Activated T-cell treated with anti-CD3 and anti-CD28 coated beads for 24 hours (primary cell): Measurements from ENCODE around the gene TNS1.

Source experiments
- DNase-seq: peaks from one replicate; pipeline ENCODE4 v3.0.0-alpha.2; 2020; ENCODE audit warnings: low read depth

TNS1 gene

DNA sequence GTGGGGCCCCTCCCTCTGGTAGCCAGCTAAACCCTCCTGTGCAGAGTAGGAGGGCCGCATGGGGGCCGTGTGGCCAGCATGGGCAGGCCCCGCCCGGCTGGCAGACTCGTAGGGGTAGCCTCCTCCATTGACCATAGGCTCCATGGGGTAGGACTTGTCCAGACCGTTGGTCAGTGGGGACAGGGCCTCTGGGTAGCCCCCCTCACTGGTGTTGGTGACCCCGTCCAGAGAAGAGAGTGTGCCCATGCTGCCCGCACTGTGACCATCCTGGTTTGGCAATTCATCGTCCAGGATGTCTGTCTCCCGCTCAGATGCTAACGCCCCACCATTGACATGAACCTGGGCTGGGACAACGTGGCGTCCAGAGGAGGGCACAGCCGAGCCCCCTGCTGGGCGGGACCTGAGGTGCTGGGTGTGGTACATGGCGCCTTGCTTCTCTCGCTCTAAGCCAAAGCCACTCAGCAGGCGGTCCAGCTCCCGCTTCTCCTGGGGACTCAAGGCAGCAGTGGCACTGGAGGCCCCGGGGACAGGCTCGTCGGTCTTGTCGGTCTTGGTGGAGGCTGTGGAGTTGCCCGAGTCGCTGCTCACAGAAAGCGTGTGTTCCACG lies 154.3 kb downstream of the TNS1 start:
- no peak for DNase-seq

DNA sequence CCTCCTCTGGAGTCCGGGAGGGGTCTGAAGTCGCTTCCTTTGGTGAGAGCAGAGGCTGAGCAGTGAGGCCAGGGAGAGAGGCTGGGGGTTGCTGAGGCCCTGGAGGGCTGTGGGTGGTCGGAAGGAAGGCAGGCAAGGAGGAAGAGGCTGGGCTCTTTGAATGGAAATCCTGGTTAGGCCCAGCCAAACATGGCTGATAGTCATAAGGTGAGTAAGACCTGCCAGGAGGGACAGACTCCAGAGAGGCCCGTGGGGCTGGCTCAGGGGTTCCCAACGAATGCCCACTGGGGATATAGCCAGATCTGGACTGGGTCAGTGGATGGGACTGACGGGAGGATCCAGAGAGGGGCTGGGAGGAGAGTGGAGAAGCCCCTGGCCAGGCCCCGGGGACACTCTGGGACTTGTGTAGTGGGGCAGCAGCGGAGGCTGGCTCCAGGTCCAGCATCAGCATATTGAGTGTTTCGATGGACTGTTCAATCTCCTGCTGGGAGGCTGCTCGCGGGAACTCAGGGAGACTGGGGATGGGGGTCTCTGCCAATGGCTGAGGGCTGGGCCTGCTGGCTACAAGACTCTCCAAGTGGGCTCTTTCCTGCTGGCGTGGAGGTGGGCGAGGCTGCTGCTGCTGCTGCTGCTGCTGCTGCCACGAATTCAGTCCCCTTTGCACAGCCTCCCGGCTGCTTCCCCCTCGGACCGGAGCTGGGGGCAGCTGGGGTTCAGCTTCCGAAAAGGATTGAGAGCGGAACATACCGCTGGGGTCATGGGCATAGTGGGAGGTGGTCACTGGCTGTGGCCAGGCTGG lies 155.0 kb downstream of the TNS1 start:
- DNase-seq: no peak

DNA sequence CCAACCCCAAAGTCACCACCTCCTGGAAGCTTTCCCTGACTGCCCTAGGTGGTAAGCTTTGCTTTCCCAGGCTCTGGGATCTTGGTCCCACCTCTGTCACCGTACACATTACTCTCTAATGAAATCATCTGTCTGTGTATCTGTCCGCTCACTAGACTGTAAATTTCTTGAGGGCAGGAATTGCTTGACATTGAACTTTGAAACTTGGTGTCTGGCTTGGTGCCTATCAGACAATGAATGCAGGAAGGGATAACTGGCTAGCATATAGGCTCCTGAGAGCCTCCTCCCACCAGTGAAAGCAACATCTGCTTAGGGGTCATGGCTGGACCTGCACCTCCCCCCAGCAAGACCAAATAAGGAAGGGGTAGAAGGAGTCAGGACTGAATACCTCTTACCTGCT lies 155.7 kb downstream of the TNS1 start:
- DNase-seq: no peak

DNA sequence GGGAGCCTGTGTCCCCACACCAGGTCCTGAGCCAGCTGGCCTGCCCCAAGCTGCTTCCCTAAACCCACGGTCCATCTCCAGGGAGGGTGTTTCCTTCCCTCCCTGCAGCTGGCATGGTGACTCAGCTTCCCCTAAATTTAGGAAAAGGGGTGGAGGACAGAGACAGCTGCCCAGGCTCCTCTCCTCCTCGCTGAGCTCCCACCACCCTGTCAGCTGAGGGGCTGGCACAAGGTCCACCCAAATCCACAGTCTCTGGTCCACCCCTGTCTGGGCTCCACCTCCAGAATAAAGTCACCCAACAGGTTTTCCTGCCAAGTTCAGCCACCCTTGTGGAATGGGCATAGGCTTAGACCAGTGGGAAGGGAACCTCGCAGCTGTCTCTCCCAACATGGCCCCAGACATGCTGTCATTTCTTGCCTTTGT lies 156.5 kb downstream of the TNS1 start:
- no peak for DNase-seq

DNA sequence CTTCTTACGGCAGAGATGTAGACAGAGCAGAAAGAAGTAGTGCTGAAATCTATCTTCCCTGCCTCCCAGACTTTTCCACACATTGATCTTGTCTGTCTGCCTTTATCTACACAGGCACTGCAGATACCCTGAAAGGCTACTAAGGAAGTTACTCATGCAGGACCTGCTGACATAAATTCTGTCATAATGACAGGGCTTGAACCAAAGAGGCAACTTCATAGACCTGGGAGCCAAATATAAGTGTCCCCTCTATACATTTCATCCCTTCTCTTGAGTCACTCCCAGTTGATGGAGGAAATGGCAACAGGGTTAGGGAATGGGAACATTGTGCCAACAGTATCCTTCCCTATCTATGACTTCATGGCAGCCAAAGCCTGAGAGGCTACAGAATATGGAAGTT lies 157.5 kb downstream of the TNS1 start:
- no peak for DNase-seq

DNA sequence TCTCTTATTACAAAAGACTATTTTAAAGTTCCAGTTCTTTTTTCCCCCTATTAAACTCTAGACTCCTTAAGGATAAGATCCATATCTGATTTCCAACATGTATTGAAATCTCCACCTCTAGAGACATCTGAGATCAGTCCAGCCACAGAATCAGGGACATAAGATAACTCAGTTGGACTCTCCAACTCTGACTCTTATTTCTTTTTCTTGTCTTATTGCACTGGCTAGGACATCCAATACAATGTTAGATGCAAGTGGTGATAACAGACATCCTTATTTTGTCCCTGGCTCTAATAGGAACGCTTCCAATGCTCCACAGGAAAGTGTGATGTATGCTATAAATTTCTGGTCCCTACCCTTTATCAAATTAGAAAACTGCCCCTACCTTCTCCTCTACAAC lies 158.1 kb downstream of the TNS1 start:
- DNase-seq: no peak

DNA sequence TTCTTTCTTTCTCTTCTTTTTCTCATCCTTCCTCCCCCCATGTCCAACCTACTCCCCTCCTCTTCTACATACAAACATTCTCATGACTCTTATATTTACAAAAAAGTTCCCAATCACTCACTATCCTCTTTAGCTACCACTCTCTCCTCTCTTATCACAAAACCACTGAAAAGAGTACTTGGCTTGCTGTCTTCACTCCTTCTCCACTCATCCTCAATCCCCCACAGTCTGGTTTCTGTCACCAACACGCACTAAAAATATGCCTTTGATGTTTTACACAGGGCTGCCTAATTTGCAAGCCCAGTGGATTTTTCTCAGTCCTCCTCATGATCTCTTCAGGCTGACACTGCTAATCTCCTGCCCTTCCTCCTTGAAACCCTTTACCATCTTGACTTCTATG lies 159.5 kb downstream of the TNS1 start:
- DNase-seq: no peak

DNA sequence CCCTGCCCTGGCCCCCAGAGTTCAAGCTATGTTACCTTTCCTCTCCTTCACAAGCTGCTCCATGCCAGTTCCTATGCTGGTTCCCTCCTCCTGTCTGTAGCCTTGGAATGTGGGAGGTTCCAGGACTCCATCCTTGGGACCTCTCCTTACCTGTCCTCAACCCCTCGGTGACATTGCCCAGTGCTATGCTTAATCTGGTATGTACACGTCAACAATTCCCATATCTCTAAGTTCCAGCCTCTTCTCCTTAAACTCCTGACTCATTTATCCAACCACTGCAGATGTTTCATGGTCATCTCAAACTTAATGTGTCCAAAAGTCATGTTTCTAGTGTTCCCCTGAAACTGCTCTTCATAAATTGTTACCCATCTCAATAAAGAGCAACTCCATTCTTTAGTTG lies 160.8 kb downstream of the TNS1 start:
- no peak for DNase-seq

DNA sequence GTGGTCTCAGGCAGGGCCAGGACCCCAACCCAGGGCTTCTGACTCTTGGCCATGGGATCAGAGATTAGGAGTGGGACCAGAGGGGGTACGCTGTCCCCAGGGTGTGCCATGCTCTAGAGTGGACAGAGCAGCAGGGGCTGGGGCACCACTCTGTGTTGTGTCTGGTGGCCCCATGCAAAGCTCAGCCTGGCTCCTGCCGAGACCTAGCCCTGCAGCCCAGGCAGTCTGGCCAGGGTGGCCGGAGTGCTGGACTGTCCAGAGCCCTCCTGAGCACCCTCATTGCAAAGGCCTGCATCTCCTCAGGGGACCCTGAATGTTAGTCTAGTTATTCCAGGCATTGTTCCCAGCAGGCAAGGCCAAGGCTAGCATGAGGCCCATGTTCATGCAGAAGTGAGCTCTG lies 162.3 kb downstream of the TNS1 start:
- no peak for DNase-seq

DNA sequence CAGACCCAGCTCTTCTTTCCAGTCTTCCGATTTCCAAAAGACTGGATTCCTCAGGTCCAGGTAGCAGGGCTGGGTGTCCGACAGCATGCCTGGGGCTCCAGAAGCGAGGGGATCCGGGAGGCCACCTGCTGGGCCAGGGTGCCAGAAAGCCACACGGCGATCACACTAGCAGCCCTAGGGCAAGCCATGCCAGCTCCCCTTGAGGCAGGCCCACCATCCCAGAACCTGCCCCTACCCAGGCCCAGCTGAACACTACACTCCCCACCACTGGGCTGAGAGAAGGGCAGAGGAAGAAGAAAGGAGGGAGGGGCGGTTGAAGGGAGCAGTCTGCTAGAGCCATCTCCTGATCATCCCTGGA lies 163.1 kb downstream of the TNS1 start:
- DNase-seq: no peak

DNA sequence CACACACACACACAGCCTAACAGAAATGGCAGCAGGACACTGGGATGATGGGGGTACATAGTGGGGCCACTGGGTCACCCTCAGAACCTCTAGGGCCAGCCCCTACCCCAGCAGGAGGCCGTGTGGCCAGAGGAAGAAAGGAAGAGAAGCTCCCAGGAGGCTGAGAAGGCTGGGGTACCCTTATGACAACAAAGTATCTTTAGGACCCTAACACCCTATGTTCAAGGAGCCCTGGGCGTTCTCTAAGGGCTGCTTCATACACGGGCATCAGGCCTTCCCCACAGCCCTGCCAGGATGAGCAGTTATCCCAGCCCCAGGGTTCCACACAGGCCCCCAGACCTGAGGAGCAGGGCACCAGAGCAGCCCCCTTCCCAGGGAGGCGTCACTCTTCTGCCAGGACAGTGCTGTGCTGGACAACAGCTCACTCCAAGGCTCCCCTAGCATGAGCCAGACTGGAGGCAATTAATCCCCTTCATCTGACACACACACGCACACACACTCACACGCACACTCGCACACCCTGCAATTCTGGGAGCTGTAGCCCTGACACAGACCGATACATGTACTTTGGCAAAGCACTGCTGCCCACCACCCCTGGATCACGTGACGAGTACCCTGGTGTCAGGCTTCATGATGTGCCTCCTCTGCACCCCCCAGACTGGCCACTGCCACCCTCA lies 163.6 kb downstream of the TNS1 start:
- DNase-seq: no peak

DNA sequence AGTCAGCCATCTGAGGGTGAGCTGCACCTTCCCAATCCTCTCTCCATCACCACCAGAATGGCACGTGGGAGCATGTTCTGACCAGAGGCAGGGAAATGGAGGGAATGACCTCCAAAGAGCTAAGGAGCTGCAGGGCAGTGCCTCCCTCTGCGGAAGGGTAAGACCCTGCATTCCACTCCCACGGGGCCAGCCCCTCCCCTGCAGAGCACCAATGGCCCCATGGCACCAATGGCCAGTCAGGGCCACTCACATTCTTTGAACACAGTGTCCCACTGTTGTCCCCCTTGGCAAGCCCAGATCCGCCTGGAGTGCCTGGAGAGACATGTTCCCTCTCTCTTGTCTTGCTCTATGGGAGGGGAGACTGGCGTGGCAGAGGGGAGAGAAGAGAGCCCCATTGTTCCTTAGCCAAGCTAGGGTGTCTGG lies 164.4 kb downstream of the TNS1 start:
- DNase-seq: no peak

DNA sequence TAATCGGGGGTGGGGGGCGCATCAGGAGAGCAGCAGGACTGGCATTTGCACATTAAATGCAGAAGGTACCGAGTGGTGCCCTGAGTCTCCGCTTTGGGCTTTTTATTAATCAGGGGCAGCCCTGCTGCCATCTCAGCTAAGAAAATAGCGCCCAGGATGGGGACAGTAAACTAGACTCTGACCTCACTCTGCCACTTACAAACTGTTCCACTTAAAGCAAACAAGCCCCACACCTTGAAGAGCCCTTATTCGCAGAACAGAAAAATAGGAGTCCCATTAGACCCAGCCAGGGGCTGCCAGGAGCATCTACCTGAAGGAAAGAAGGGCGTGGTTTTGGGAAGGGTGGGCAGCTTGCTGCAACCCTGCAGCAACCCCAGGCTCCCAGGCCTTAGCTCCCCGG lies 165.3 kb downstream of the TNS1 start:
- no peak for DNase-seq

DNA sequence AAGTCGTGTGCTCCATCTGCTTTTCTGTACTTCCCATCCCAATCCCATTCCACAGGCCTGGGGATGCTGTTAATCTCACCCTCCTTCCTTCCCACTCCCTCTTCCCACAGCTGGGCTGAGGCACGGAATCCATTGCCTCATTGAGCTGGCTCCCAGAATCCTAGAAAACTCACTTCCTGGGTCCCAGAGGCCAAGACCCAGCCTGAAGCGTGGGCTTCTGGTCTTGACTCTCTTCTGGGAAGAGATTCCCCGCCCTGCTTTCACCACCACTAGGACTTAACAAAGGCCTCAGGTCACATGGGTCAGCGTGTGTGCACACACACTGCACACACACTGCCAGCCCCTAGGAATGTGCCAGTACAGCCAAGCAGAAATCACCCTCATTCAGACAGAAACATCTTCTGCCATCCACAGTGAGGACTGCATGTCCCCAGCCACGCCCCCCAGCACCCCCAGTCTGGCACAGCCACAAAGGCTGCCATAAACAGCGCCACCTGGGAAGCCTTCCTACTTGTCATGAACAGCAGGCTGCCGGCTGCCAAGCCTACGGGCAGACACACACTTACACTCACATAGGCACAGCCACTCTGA lies 165.8 kb downstream of the TNS1 start:
- DNase-seq: no peak

DNA sequence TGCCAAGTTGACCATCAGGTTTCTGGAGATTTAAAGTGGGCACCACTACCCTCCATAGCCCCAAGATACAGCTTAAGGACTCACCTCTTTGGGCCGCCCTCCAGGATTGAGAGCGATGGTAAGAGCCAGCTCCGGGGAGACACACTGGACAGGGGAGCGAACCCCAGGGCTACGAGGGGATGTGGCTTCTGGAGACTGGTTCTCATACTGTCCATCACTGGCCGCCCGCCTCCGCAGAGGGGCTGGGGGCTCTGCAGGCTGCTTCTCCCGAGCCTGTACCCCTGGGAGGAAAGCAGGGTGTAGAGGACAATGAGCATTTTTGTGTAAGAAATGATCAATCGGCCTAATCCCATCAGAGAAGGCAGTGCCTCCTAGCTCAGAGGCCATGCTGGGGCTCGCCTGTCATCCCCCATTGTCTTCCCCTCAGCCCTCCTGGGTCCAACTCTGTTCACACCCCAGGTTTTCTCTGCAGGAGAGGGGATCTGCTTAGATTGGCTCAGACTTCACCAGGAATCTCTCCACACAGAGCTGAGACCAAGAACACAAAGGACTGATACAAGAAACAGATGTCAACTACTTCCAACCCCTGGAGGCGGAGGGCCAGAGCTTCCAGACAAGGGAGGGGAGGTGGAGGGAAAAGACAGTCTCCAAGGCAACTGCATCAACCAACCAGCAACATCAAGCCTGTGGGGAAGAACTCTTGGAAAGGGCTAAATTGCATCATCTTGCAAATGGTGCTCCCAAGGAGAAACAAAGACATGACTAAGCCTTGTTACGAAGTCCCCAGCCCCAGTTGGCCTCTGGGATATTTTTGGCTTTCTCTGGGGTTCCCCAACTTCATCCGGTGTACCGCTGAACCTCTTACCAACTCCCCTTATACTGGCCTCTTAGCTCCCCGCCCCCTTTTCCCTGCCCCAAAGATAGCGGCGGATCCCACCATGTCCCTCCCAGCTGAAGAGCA lies 166.6 kb downstream of the TNS1 start:
- no peak for DNase-seq

DNA sequence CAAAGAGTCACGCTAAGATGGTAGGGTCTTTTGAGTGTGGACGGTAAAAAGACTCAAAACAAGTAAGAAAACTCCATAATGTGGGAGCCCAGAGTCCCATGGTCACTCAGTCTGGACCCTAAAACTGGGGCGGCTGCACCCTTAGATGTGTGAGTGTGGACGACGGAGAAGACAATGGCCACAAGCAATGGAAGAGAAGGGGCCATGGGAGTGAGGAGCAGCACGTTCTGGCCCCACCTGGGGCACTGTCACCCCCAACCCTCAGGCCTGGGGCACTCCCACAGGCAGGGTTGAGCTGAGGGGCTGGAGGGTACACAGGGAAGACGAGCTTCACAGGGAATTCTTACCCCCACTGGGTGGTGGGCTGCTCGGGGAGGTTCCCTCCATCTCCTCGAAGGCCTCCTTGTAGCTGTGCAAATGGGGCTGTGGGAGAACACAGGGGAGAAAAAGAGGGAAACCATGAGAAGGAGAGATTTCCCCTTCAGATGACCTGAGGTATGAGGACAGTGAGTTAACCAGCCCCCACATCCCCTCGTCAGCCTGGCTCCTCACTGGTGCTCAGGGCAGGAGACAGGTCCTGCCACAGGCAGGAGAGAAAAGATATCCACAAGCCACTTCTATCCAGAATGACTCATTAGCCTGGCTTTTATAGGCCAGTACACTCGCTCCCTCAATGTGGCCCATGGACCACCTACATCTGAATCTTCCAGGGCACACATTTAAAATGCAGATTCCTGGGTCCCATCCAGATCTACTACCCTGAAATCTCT lies 167.9 kb downstream of the TNS1 start:
- no peak for DNase-seq

DNA sequence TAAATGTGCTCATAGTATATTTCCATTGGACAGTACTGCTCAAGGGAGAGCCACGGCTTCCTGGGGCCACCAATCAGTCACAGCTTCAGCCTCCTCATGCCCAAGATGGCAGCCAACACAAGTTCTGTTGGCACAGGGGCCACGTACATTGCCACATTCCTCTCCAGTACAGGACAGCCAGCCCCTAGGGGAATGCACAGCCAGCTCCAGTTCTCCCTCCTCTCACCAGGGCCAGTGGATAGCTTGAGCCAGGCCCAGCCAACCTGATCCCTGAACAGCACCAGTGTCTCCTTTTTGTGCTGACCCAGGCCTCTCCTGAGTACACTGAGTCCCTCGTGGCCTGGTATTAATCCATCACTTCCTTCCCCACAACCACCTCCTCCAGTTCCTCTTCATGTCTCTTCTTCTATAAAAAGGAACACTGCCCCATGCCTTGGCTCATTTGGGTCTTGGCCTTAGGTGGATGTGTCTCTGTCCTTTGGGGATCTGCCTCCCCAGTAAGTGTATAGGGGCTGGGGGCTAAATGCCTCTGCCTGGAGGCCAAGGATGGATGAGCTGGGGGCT lies 168.7 kb downstream of the TNS1 start:
- no peak for DNase-seq

DNA sequence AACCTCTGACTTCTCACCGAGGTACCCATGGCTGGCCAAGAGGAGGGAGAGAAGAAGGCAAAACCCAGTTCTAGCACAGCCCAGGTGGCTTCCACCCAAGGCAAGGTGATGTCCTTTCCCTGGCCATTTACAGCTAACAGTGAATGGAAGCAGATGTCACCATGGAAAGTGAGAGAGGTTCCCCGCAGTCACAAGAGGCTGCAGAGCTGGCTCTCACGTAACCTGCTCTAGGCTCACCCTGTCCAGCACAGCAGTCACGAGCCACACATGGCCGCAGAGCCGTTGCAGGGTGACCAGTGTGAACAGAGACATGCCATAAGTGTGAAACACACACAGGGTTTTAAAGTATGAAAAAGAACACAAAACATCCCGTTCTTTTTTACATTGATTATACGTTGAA lies 169.4 kb downstream of the TNS1 start:
- DNase-seq: no peak

DNA sequence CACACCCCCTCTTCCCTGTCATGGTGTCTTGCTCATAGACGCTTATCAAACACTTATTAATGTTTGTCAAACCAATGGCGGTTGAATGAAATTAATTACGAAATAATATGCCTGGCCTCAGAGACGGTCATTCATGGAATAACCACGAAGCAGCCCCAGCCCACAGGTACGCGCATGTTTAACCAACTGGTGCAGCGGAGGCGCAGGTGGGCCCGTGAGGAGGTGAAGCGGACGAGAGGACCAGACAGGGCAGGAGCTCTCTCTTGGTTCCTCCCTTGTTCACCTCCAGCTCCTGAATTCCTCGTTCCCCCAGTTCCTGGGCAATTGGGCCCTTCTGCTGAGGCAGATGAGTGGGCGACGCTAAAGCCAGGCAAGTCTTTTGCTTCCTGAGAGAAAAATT lies 169.8 kb downstream of the TNS1 start:
- DNase-seq: no peak

DNA sequence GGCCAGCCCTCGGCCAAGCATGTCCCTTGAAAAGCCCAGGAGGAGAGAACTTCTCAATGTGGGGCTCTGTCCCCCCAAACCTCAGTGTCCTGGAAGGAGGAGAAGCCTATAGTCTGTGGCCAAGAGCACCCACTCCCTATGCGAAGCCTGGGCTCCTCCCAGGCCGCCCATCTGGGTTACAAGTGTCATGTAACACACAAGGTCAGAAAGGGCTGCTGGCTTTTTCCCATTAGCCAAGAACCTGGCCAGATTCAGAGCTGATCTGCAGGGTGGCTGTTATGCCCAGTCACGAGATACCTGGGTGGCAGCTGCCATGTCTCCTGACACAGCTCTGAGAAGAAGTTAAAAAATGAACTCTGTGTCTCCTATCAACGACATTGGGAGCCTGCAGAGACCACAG lies 170.7 kb downstream of the TNS1 start:
- no peak for DNase-seq

DNA sequence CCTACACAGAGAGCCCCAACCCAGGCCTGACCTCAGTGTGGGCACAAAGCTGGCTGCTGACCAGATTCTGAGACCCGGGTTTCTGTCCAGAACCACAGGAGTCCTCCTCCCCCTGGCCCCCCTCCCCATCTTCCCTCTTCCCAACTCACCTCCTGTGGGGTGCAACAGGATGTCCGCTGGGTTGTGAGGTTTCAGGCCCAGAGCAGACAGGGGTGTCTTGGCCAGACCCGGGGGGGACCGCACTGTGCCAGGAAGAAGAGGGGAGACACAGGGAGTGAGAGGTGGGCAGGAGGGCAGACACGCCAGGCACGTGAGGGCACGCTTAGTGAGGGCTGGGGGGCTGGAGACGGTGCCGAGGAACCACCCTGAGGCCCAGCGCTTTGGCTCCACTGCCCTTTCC lies 171.5 kb downstream of the TNS1 start:
- DNase-seq: no peak
